GM23338 (cell line): ENCODE results near the gene FN1. TPM values are rescaled to one million over a fixed set of nuclear protein-coding genes. Genes with fewer than 3 reads are reported as not detected.
A peak's percentile ranks its signal among the peaks of the same experiment; 100 is the strongest.
"Not testable (repeated sequence)": the region's sequence is repeated elsewhere in the genome, so short reads cannot be mapped to it uniquely, and the experiment has no call there.

Experiments used
- ATAC-seq: fragments of 200-7000 bp; cut with Tn5 transposase; 3 replicates; pipeline ENCODE4 v1.9.1; 2020
- DNase-seq: peaks from one replicate; pipeline ENCODE4 v3.0.0-alpha.2; 2015; ENCODE audit warnings: low spot score
- H2AFZ ChIP-seq: fragments of 200-600 bp; sonication (generic); 2 replicates; pipeline ENCODE4 v1.8.0; 2016; ENCODE audit warnings: antibody characterized with exemption, mild to moderate bottlenecking, moderate library complexity
- H3F3A ChIP-seq: fragments of 200-600 bp; sonication (generic); replicated peaks from 2 replicates; pipeline ENCODE4 v1.8.0; 2017; ENCODE audit warnings: antibody characterized with exemption, mixed run types, low read depth
- H3K27ac ChIP-seq: fragments of 200-600 bp; sonication (generic); 2 replicates; pipeline ENCODE4 v1.6.1; 2016; ENCODE audit warnings: low read depth
- H3K27me3 ChIP-seq: fragments of 200-600 bp; sonication (generic); 2 replicates; pipeline ENCODE4 v1.8.0; 2016; ENCODE audit warnings: mild to moderate bottlenecking, mixed run types, moderate library complexity; ENCODE audit not compliant: insufficient read depth
- H3K36me3 ChIP-seq: fragments of 200-600 bp; sonication (generic); 2 replicates; pipeline ENCODE4 v1.8.0; 2016; ENCODE audit warnings: mild to moderate bottlenecking; ENCODE audit not compliant: insufficient read depth
- H3K4me1 ChIP-seq: fragments of 200-600 bp; sonication (generic); 2 replicates; pipeline ENCODE4 v1.8.0; 2016; ENCODE audit warnings: mild to moderate bottlenecking, moderate library complexity; ENCODE audit not compliant: insufficient read depth
- H3K4me2 ChIP-seq: fragments of 200-600 bp; sonication (generic); 2 replicates; pipeline ENCODE4 v1.7.1; 2017; ENCODE audit warnings: mixed run types
- H3K4me3 ChIP-seq: fragments of 200-600 bp; sonication (generic); 2 replicates; pipeline ENCODE4 v1.6.1; 2016; ENCODE audit warnings: mixed run types
- H3K79me2 ChIP-seq: fragments of 200-600 bp; sonication (generic); replicated peaks from 2 replicates; pipeline ENCODE4 v1.8.0; 2017; ENCODE audit warnings: mild to moderate bottlenecking; ENCODE audit not compliant: insufficient read depth
- H3K9me2 ChIP-seq: fragments of 200-600 bp; sonication (generic); 2 replicates; pipeline ENCODE4 v1.8.0; 2017; ENCODE audit not compliant: insufficient read depth
- H4K20me1 ChIP-seq: fragments of 200-600 bp; sonication (generic); replicated peaks from 2 replicates; pipeline ENCODE4 v1.8.0; 2017; ENCODE audit warnings: mild to moderate bottlenecking; ENCODE audit not compliant: insufficient read depth
- H3K27ac Mint-ChIP-seq: 2 replicates; pipeline ENCODE4 v1.8.0; 2020; ENCODE audit warnings: inconsistent platforms, mild to moderate bottlenecking, moderate library complexity, mixed read lengths
- H3K27me3 Mint-ChIP-seq: 3 replicates; pipeline ENCODE4 v1.8.0; 2022; ENCODE audit warnings: low read depth, mild to moderate bottlenecking, moderate library complexity, mixed read lengths, inconsistent platforms; ENCODE audit not compliant: insufficient read depth, poor library complexity
- H3K36me3 Mint-ChIP-seq: 3 replicates; pipeline ENCODE4 v1.8.0; 2021; ENCODE audit warnings: low read depth, mild to moderate bottlenecking, inconsistent platforms, moderate library complexity, mixed read lengths
- H3K4me1 Mint-ChIP-seq: 3 replicates; pipeline ENCODE4 v1.8.0; 2020; ENCODE audit warnings: mild to moderate bottlenecking, inconsistent platforms, mixed read lengths
- H3K4me3 Mint-ChIP-seq: 3 replicates; pipeline ENCODE4 v1.8.0; 2021; ENCODE audit warnings: moderate library complexity, mild to moderate bottlenecking, inconsistent platforms, mixed read lengths
- H3K9me3 Mint-ChIP-seq: 3 replicates; pipeline ENCODE4 v1.8.0; 2020; ENCODE audit warnings: moderate library complexity, mild to moderate bottlenecking, inconsistent platforms, mixed read lengths
- CREB1 ChIP-seq: fragments of 250-450 bp; sonication (Bioruptor Pico); IDR thresholded peaks from 2 replicates; pipeline ENCODE4 v1.5.0; 2020; ENCODE audit warnings: low read depth, mild to moderate bottlenecking, moderate library complexity
- EZH2 ChIP-seq: fragments of 200-600 bp; sonication (generic); IDR thresholded peaks from one replicate; pipeline ENCODE4 v1.8.0; 2017; ENCODE audit warnings: antibody characterized with exemption, mild to moderate bottlenecking, low read depth; ENCODE audit not compliant: unreplicated experiment
- JUNB ChIP-seq: IDR thresholded peaks from one replicate; pipeline ENCODE4 v1.6.1; 2016; ENCODE audit warnings: antibody characterized with exemption; ENCODE audit not compliant: unreplicated experiment
- NANOG ChIP-seq: IDR thresholded peaks from 2 replicates; pipeline ENCODE4 v1.6.1; 2016; ENCODE audit warnings: antibody characterized with exemption, borderline replicate concordance
- POLR2AphosphoS5 ChIP-seq: IDR thresholded peaks from 2 replicates; pipeline ENCODE4 v1.6.1; 2016; ENCODE audit warnings: antibody characterized with exemption, low read depth
- STAT1 ChIP-seq: IDR thresholded peaks from one replicate; pipeline ENCODE4 v1.6.1; 2016; ENCODE audit warnings: antibody characterized with exemption; ENCODE audit not compliant: unreplicated experiment
- ZNF114 ChIP-seq: fragments of 250-450 bp; sonication (Bioruptor Pico); IDR thresholded peaks from 2 replicates; pipeline ENCODE4 v1.5.0; 2020; ENCODE audit warnings: mild to moderate bottlenecking, moderate library complexity
- polyA plus RNA-seq: library from polyadenylated mRNA; unstranded; fragments of >200 nt; fragmentation: Nextera tagmentation; extraction: Ambion mirVana; gene quantifications from 2 replicates; pipeline ENCODE4 v1.2.1, GENCODE V29; 2016
- total RNA-seq: library from RNA; depleted of rRNA; stranded (reverse); fragments of >200 nt; shearing (Covaris generic); gene quantifications from 2 replicates; pipeline ENCODE4 v1.2.3, GENCODE V29; 2014

Gene FN1
- total and polyA plus RNA-seq, 2 experiments from 2014 or later: 79.6 to 255 TPM

DNA sequence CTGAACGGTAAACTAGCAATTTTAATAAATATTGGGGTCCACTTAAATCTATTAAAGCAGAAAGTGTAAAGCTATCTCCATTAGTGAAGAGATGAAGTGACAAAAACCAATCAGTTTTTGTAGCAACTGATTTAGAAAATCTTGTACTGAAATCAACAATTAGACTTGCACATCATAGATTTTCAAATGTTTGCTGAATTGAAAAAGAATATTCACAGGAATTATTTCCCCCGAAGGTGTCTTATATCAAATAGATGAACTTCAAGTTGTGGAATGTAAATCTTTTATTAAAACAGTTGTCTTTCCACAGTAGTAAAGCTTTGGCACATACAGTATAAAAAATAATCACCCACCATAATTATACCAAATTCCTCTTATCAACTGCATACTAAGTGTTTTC, 75.3 kb downstream of the FN1 start:
- no peak for ATAC-seq
- no peaks in the 10 kb centered on the region for H3K9me2 ChIP-seq
- H4K20me1 ChIP-seq: no peaks in the 10 kb centered on the region; the same call in 1 of the 2 replicates
- H3K4me1 ChIP-seq: no peaks in the 10 kb centered on the region
- H3F3A ChIP-seq: 0 out of 2 replicates have a peak, but pooled peaks cover 5% of the 10 kb centered on the region
- peaks cover 38% of the 10 kb centered on the region; the same call in 1 of the 2 replicates for H3K36me3 ChIP-seq
- no peak overlapping the region for H3K4me3 ChIP-seq
- no peak overlapping the region for H2AFZ ChIP-seq
- DNase-seq: no peak
- Mint-ChIP-seq H3K27ac (no peak overlapping the region), H3K4me3 (no peak overlapping the region), H3K4me1 (peaks cover 13% of the 10 kb centered on the region), H3K9me3 (no peaks in the 10 kb centered on the region), H3K36me3 (peaks cover 34% of the 10 kb centered on the region), H3K27me3 (no peaks in the 10 kb centered on the region)
- no peaks in the 10 kb centered on the region for H3K79me2 ChIP-seq
- no peak overlapping the region for H3K4me2 ChIP-seq
- H3K27ac ChIP-seq: no peak overlapping the region
- no peak for TF ChIP-seq NANOG
- no peak for TF ChIP-seq CREB1 (CRISPR knock-in tag)
- no peaks in the 10 kb centered on the region for H3K27me3 ChIP-seq

DNA sequence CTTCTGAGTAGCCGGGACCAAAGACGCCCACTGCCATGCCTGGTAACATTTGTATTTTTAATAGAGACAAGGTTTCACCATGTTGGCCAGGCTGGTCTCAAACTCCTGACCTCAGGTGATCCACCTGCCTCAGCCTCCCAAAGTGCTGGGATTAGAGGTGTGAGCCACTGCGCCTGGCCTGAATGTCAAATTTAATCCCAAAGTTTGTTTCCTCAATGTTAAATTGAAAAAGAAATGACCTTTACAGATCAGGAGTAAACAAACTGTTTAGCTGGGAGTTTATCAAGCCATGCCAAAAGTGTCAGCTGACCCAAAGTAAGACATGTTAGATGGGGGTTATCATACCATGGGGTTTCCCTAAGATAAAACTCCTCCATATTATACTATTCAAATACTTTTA, 75.8 kb downstream of the FN1 start:
- H3K4me3 ChIP-seq, H3K4me3 Mint-ChIP-seq, H3F3A ChIP-seq, DNase-seq, H3K4me2 ChIP-seq, H3K9me3 Mint-ChIP-seq, H4K20me1 ChIP-seq, H3K79me2 ChIP-seq, H3K27me3 Mint-ChIP-seq, ATAC-seq, H3K4me1 ChIP-seq, H3K27me3 ChIP-seq, H3K27ac Mint-ChIP-seq, H3K9me2 ChIP-seq, H2AFZ ChIP-seq: not testable (repeated sequence)
- Mint-ChIP-seq H3K36me3 (peaks cover 34% of the 10 kb centered on the region), H3K4me1 (peaks cover 13% of the 10 kb centered on the region)
- 0 out of 2 replicates have a peak overlapping the region, but pooled peaks have one; percentile 24 for H3K27ac ChIP-seq
- H3K36me3 ChIP-seq: peaks cover 34% of the 10 kb centered on the region; the same call in 1 of the 2 replicates

GRCh38 chr2:215359576-215359922, 76.3 kb downstream of the FN1 start:
- 0 out of 2 replicates have a peak overlapping the region, but pooled peaks have one; percentile 24 for H3K27ac ChIP-seq
- no peaks in the 10 kb centered on the region for H3K79me2 ChIP-seq
- no peak overlapping the region for H3K4me3 Mint-ChIP-seq
- no peak overlapping the region for H2AFZ ChIP-seq
- H3K36me3 ChIP-seq: peaks cover 29% of the 10 kb centered on the region; the same call in 1 of the 2 replicates
- H3K4me1 Mint-ChIP-seq: peaks cover 13% of the 10 kb centered on the region
- H3K27me3 ChIP-seq: no peaks in the 10 kb centered on the region
- no peaks in the 10 kb centered on the region for H3K9me3 Mint-ChIP-seq
- no peaks in the 10 kb centered on the region for H3K9me2 ChIP-seq
- H3F3A ChIP-seq: 0 out of 2 replicates have a peak, but pooled peaks cover 5% of the 10 kb centered on the region
- H4K20me1 ChIP-seq: no peaks in the 10 kb centered on the region; the same call in 1 of the 2 replicates
- H3K36me3 Mint-ChIP-seq: peaks cover 30% of the 10 kb centered on the region
- no peaks in the 10 kb centered on the region for H3K4me1 ChIP-seq
- H3K4me2 ChIP-seq: no peak overlapping the region
- ATAC-seq: no peak
- TF ChIP-seq STAT1 (no peak), ZNF114 (CRISPR knock-in tag) (no peak)
- H3K4me3 ChIP-seq: no peak overlapping the region
- no peak for DNase-seq
- 0 out of 2 replicates have a peak overlapping the region, but pooled peaks have one; percentile 23 for H3K27ac Mint-ChIP-seq
- H3K27me3 Mint-ChIP-seq: no peaks in the 10 kb centered on the region

DNA sequence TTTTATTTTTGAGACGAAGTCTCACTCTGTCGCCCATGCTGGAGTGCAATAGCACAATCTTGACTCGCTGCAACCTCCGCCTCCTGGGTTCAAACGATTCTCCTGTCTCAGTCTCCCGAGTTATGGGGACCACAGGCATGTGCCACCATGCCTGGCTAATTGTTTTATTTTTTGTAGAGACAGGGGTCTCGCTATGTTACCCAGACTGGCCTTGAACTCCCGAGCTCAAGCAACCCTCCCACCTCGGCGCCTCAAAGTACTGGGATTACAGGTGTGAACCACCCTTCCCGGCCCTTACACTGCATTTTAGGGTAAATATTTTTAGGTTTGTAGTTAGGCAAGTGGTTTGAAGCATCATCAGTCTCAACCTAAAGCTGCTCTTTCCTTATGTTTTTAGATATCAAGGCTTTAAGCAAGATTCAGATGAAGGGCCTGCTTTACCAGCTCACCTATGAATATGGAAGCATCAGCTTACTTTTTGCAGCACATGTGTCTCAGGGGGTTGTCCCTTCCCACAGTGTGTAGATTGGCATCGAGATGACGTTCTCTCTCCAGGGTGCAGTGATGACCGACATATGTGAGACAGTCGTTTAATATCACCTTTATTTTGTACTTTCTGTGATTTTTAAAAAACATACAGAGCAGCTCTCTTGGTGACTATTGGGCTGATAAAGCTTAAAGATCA, 76.8 kb downstream of the FN1 start:
- TF ChIP-seq JUNB (no peak), POLR2AphosphoS5 (no peak), EZH2 (no peak)
- Mint-ChIP-seq H3K9me3 (no peaks in the 10 kb centered on the region), H3K27me3 (no peaks in the 10 kb centered on the region), H3K27ac (peak overlapping the region; percentile 64), H3K36me3 (peaks cover 26% of the 10 kb centered on the region), H3K4me1 (peaks cover 13% of the 10 kb centered on the region), H3K4me3 (no peak overlapping the region)
- Histone ChIP-seq H3K27ac (no peak overlapping the region), H2AFZ (no peak overlapping the region), H3F3A (0 out of 2 replicates have a peak, but pooled peaks cover 5% of the 10 kb centered on the region), H3K36me3 (peaks cover 24% of the 10 kb centered on the region; the same call in 1 of the 2 replicates), H3K9me2 (no peaks in the 10 kb centered on the region), H3K4me3 (no peak overlapping the region), H3K4me1 (no peaks in the 10 kb centered on the region), H3K79me2 (no peaks in the 10 kb centered on the region), H3K4me2 (no peak overlapping the region), H4K20me1 (no peaks in the 10 kb centered on the region; the same call in none of the 2 replicates), H3K27me3 (no peaks in the 10 kb centered on the region)
- ATAC-seq (no peak), DNase-seq (no peak)
